ENCODE data around the gene C2orf76. TPM values are rescaled to one million over a fixed set of nuclear protein-coding genes. Genes with fewer than 3 reads are reported as not detected.

The C2orf76 gene
- total and polyA plus RNA-seq, 7 donors, result 11.1 to 26.4 (median 17.6) TPM

DNA sequence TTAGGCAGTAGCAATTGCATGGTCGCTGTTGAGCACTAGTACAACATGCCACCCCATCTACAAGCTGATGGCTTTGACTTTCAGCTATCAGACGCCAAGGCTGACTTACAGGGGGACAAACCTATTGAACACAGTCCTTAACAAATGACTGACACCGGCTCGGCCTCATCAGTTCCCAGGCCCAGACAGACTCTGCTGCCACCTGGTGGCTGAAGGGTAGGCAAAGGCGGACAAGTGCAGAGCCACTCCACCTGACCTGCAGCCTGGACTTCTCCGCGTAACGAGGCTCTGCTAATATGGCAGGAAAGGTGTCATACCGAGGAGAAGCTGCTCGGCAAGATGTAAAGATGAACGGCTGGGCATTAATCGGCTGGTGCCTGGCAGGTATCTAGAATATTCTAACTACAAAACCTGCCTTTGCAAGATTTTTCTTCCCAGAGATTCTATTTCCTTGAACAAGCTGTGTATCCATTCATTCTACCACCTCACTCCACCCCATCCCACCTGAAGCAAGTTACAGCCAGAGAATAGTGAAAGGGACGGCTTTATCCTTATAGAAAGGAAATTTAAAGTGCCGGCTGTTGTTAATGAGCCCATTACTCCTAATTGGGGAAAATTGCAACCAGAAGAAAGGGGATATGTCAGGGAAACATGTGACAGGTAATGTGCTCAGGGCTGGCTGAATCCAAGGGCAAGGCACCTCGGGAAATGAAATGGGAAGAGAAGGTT, 75.6 kb downstream of the C2orf76 start:
- Histone ChIP-seq H3K27ac (no peak overlapping the region), H3K9me3 (no peaks in the 10 kb centered on the region), H3K4me3 (no peak overlapping the region), H3K4me1 (peaks cover 0 to 24% (median 15%) of the 10 kb centered on the region in 4 donors), H3K27me3 (no peaks in the 10 kb centered on the region), H3K36me3 (peaks cover 0 to 4% (median 0%) of the 10 kb centered on the region in 4 donors)
- intact Hi-C loops (cut with DNase I), result no loop called here
- no peak for TF ChIP-seq POLR2A (IDR thresholded peaks at IDR 0.05)
- no peak for TF ChIP-seq POLR2AphosphoS5 (IDR thresholded peaks at IDR 0.05)
- no peak for TF ChIP-seq EP300 (IDR thresholded peaks at IDR 0.05)
- TF ChIP-seq, protein P1, sequence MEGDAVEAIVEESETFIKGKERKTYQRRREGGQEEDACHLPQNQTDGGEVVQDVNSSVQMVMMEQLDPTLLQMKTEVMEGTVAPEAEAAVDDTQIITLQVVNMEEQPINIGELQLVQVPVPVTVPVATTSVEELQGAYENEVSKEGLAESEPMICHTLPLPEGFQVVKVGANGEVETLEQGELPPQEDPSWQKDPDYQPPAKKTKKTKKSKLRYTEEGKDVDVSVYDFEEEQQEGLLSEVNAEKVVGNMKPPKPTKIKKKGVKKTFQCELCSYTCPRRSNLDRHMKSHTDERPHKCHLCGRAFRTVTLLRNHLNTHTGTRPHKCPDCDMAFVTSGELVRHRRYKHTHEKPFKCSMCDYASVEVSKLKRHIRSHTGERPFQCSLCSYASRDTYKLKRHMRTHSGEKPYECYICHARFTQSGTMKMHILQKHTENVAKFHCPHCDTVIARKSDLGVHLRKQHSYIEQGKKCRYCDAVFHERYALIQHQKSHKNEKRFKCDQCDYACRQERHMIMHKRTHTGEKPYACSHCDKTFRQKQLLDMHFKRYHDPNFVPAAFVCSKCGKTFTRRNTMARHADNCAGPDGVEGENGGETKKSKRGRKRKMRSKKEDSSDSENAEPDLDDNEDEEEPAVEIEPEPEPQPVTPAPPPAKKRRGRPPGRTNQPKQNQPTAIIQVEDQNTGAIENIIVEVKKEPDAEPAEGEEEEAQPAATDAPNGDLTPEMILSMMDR (IDR thresholded peaks at IDR 0.05), result peak in 3 of 4 experiments; percentile 15 to 25 (median 16)
- peak; percentile 75 for DNase-seq
- 24 to 71% methylated on average over 15 of the region's 15 CpGs for WGBS, 2 donors

DNA sequence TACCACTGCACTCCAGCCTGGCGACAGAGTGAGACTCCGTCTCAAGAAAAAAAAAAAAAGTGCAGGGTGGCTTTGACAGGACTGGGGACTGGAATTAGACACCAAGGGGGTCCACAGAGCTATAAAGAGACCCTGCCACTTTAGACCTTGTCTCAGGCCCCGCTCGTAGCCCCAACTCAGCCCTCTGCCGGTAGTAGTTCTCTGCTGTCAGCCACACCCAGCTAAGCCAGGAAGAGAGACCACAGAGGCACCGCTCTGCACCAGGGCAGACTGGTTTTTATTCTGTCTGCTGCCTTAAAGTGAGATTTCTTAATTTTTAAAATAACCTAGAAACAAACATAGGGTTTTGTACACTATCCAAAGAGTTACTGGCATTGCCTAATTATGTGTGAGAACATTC, 77.0 kb downstream of the C2orf76 start:
- H3K4me3 ChIP-seq, result no peak overlapping the region
- H3K9me3 ChIP-seq, result no peaks in the 10 kb centered on the region
- DNase-seq, result no peak
- H3K27ac ChIP-seq, result peak overlapping the region in 3 of 4 donors; percentile 60 to 84 (median 69)
- peaks cover 0 to 24% (median 15%) of the 10 kb centered on the region in 4 donors for H3K4me1 ChIP-seq
- H3K36me3 ChIP-seq, result peaks cover 0 to 1% (median 0%) of the 10 kb centered on the region in 4 donors
- H3K27me3 ChIP-seq, result no peaks in the 10 kb centered on the region
- TF ChIP-seq, protein P1 (IDR thresholded peaks at IDR 0.05), result no peak
- no peak for TF ChIP-seq POLR2A (IDR thresholded peaks at IDR 0.05)
- 81 to 88% methylated on average over 6 of the region's 6 CpGs for WGBS, 2 donors
- intact Hi-C loops (cut with DNase I), result loop anchor here (10.0 kb wide), 1 partner anchor 275 kb away; no protein-coding TSS in a partner anchor

DNA sequence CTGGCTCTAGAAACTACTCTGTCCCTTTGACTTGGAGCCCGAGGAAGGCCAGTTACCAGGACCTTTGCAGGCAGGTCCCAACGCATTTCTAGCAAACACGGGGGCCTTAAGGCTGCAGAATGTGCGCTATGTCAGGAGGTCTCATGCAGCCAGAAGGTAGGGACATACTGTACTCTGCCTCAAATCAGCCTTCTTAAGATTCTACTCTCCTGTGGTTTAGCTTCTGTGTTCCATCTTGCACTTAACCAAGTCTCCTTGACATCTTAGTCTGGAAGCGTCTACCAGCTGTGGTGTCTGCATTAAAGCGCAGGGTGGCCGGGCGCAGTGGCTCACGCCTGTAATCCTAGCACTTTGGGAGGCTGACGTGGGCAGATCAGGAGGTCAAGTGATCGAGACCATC, 77.5 kb downstream of the C2orf76 start:
- Histone ChIP-seq H3K36me3 (no peaks in the 10 kb centered on the region), H3K9me3 (no peaks in the 10 kb centered on the region), H3K27me3 (no peaks in the 10 kb centered on the region), H3K27ac (peak overlapping the region in 3 of 4 donors; percentile 60 to 84 (median 69)), H3K4me1 (peaks cover 0 to 27% (median 15%) of the 10 kb centered on the region in 4 donors), H3K4me3 (no peak overlapping the region)
- TF ChIP-seq EP300 (IDR thresholded peaks at IDR 0.05) (peak in 3 of 4 donors; percentile 26 to 95 (median 47)), POLR2AphosphoS5 (IDR thresholded peaks at IDR 0.05) (peak; percentile 39 to 90 (median 60)), POLR2A (IDR thresholded peaks at IDR 0.05) (no peak)
- TF ChIP-seq, protein P1 (IDR thresholded peaks at IDR 0.05), result no peak
- intact Hi-C loops (cut with DNase I), result loop anchor here (10.0 kb wide), 1 partner anchor 274 kb away; no protein-coding TSS in a partner anchor
- peak; percentile 74 for DNase-seq
- WGBS, 2 donors, result 73 to 90% methylated on average over 11 of the region's 11 CpGs

DNA sequence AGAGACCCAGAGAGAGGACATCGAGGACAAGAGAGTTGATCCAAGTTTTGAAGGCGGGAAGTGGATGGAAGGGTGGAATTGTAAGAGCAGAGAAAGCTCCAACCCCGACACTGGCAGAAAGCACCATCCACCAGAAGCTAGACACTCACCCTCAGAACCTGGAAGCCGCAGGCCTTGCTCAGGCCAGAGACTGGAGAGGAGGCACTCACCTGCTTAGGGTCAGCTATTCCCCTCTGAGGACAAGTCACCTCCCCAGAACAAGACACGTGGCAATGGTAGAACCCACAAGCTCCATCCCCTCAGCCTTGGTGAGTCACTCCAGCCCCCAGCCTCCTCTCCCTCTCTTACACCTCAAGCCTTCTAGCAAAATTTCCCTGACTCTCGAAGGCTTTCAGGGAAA, 78.1 kb downstream of the C2orf76 start:
- WGBS, 2 donors, result 88 to 92% methylated on average over 6 of the region's 6 CpGs
- TF ChIP-seq EP300 (IDR thresholded peaks at IDR 0.05) (no peak), POLR2A (IDR thresholded peaks at IDR 0.05) (no peak)
- TF ChIP-seq, protein P1 (IDR thresholded peaks at IDR 0.05), result no peak
- Histone ChIP-seq H3K27ac (peak overlapping the region in 3 of 4 donors; percentile 60 to 84 (median 69)), H3K9me3 (no peaks in the 10 kb centered on the region), H3K4me1 (peaks cover 0 to 32% (median 18%) of the 10 kb centered on the region in 4 donors), H3K4me3 (no peak overlapping the region), H3K36me3 (no peaks in the 10 kb centered on the region), H3K27me3 (no peaks in the 10 kb centered on the region)
- DNase-seq, result no peak
- intact Hi-C loops (cut with DNase I), result loop anchor here (10.0 kb wide), 1 partner anchor 274 kb away; no protein-coding TSS in a partner anchor
